ENCODE measurements around the gene GSAP.

GSAP gene

DNA sequence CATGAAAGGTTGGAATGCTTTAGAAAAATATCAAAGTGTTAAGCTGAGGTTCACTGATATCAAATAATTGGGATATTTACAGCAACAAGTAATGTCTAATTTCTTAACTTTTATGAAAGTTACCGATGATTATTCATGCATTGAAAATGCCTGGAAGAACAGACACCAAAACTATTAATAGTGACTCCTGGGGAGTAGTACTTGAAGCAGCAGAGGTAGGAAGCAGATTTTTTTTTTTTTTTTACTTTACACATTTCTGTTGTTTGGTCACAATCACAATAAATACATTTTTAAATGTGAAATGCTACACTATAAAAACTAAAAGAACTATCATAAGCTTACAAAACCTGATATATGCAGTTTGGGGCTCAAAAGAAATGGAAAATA is 146.1 kb downstream of the GSAP start:
- Mint-ChIP-seq H3K36me3 (peaks cover 3% of the 10 kb centered on the region), H3K4me3 (no peak overlapping the region), H3K9me3 (no peaks in the 10 kb centered on the region), H3K4me1 (peaks cover 10% of the 10 kb centered on the region), H3K27me3 (no peaks in the 10 kb centered on the region), H3K27ac (no peak overlapping the region)
- CTCF ChIA-PET = interaction anchor here (1.2 kb wide), 1 partner anchor 38 kb away, joined by 3 read pairs; no protein-coding TSS in a partner anchor
- DNase-seq = no peak

DNA sequence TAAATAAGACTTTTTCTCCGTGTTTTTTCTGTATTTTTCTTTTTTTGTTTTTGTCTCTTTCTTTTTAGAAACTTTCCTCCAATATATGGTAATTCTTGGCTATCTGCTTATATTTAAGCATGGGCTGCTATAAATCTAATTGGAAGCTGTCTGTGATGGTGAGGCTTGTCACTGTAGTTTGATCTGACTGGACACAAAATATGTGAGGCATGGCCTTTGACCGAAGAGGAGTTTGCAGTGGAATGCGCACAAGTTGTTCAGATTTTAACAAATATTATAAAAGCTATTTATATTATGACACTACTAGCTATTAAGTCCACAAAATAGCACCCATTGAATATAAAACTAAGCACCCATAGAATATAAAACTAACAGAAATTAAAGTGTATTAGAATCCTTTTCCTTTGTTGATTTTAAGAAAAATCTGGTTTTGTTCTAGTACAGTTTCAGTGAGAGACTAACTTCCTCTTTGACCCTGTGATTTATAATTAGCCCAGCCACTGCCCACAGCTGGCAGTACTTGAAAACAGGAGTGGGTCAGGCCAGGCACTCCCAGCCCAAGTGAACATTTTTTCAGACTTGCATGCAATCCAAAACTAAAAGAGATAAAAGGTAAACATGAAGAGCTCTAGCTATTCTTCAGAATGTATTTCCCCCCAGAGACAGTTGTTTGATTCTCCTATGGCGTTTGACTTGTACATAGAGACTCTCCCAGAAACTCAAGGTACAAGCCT is 146.6 kb downstream of the GSAP start:
- H3K9me3 Mint-ChIP-seq = no peaks in the 10 kb centered on the region
- H3K4me3 Mint-ChIP-seq = no peak overlapping the region
- peaks cover 10% of the 10 kb centered on the region for H3K4me1 Mint-ChIP-seq
- H3K36me3 Mint-ChIP-seq = peaks cover 1% of the 10 kb centered on the region
- DNase-seq = no peak
- H3K27me3 Mint-ChIP-seq = no peaks in the 10 kb centered on the region
- no peak overlapping the region for H3K27ac Mint-ChIP-seq
- CTCF ChIA-PET = interaction anchor here (1.2 kb wide), 1 partner anchor 39 kb away, joined by 3 read pairs; no protein-coding TSS in a partner anchor

DNA sequence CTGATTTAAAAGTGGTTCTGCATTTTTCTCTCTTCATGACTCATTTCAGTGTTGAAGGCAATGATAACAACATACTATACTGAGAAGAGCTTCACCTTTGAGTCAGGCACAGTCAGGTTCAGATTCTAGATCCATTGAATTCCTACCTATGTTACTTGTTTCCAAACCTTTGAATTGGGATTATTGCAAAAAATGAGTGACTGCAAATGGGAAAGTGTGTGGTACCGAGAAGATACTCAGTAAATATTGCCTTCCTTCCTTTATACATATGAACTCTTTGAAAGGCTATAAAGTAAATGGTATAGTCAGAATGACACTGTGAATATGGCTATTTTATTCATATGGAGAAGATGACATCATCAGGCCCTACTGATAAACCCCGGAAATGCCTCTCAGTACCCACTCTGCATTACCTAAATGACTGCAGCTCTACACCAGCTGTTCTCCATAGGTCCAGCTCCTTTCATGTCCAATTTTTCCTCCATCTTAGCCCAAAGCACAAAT is 149.8 kb downstream of the GSAP start:
- no peak for DNase-seq
- H3K4me3 Mint-ChIP-seq = no peak overlapping the region
- H3K27me3 Mint-ChIP-seq = no peaks in the 10 kb centered on the region
- no peaks in the 10 kb centered on the region for H3K36me3 Mint-ChIP-seq
- peaks cover 10% of the 10 kb centered on the region for H3K4me1 Mint-ChIP-seq
- no peaks in the 10 kb centered on the region for H3K9me3 Mint-ChIP-seq
- no peak overlapping the region for H3K27ac Mint-ChIP-seq
- CTCF ChIA-PET = interaction anchor here (1.6 kb wide), 1 partner anchor 19 kb away, joined by 5 read pairs; no protein-coding TSS in a partner anchor

GRCh38 chr7:77265666-77266065 is 150.5 kb downstream of the GSAP start:
- CTCF ChIA-PET = interaction anchor here (1.6 kb wide), 1 partner anchor 18 kb away, joined by 5 read pairs; no protein-coding TSS in a partner anchor
- no peaks in the 10 kb centered on the region for H3K36me3 Mint-ChIP-seq
- no peaks in the 10 kb centered on the region for H3K27me3 Mint-ChIP-seq
- DNase-seq = no peak
- H3K9me3 Mint-ChIP-seq = no peaks in the 10 kb centered on the region
- H3K4me3 Mint-ChIP-seq = no peak overlapping the region
- peaks cover 10% of the 10 kb centered on the region for H3K4me1 Mint-ChIP-seq
- H3K27ac Mint-ChIP-seq = no peak overlapping the region

DNA sequence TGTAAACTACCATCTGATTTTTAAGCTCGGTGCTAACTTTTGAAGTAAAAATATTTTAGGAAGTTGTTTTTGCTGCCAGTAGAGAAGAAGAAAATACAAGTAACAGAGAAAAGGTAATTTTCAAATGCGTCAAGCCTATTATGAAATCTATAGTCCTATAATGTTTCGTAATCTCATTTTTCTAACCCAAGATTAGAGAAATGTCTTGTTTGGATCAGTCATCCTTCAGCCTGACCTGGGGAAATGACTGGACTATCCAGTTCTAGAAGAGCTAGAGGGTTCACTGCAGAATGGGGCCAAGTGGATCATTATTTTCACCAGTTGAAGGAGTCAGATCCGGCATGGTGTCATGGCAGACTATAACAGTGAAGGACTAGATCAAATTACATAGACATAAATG is 153.8 kb downstream of the GSAP start:
- no peak overlapping the region for H3K4me3 Mint-ChIP-seq
- no peaks in the 10 kb centered on the region for H3K27me3 Mint-ChIP-seq
- CTCF ChIA-PET = interaction anchor here (1.2 kb wide), 1 partner anchor 70 kb away, joined by 3 read pairs; no protein-coding TSS in a partner anchor
- peaks cover 10% of the 10 kb centered on the region for H3K4me1 Mint-ChIP-seq
- DNase-seq = no peak
- H3K27ac Mint-ChIP-seq = no peak overlapping the region
- no peaks in the 10 kb centered on the region for H3K36me3 Mint-ChIP-seq
- no peaks in the 10 kb centered on the region for H3K9me3 Mint-ChIP-seq

All from activated naive CD4-positive, alpha-beta T cell treated with anti-CD3 and anti-CD28 coated beads, Interleukin-2, amount 10 ng/mL, durations not matched to agents 7 days and 5 days (primary cell).